Sigmoid colon (tissue), 7 donors: ENCODE results near the gene FRG2B. TPM values are rescaled to one million over a fixed set of nuclear protein-coding genes. Genes with fewer than 3 reads are reported as not detected.
A peak's percentile ranks its signal among the peaks of the same experiment; 100 is the strongest.
"Not testable (repeated sequence)": the region's sequence is repeated elsewhere in the genome, so short reads cannot be mapped to it uniquely, and the experiment has no call there.

ENCODE experiments used
- DNase-seq: peaks from one replicate; pipeline ENCODE4 v3.0.0-alpha.2; 2019
- H3K27ac ChIP-seq, 4 donors: fragments of 200-600 bp; sonication (generic); one replicate each; pipeline ENCODE4 v1.5.1; 2016 to 2019; ENCODE audit warnings: mild to moderate bottlenecking in 1 of 4
- H3K27me3 ChIP-seq, 3 donors: fragments of 200-600 bp; sonication (generic); one replicate each; pipeline ENCODE4 v1.5.1; 2019; ENCODE audit warnings: mild to moderate bottlenecking in 1 of 3
- H3K36me3 ChIP-seq, 4 donors: fragments of 200-600 bp; sonication (generic); one replicate each; pipeline ENCODE4 v1.5.1; 2016 to 2019
- H3K4me1 ChIP-seq, 4 donors: fragments of 200-600 bp; sonication (generic); one replicate each; pipeline ENCODE4 v1.5.1; 2017 to 2019
- H3K4me3 ChIP-seq, 4 donors: fragments of 200-600 bp; sonication (generic); one replicate each; pipeline ENCODE4 v1.5.1; 2017 to 2019; ENCODE audit warnings: mild to moderate bottlenecking in 2 of 4, moderate library complexity in 1 of 4
- H3K9me3 ChIP-seq, 4 donors: fragments of 200-600 bp in 3 of 4; sonication (generic) in 3 of 4; one replicate each; pipeline versions ENCODE4 v1.5.1 to v1.6.1; 2013 to 2019
- CTCF ChIP-seq, 4 experiments: fragments of 450-650 bp in 3 of 4; fragments of 200-600 bp in 1 of 4; IDR thresholded peaks; one replicate each; pipeline ENCODE4 v1.5.1; 2016 to 2019; ENCODE audit warnings: antibody characterized with exemption in 4 of 4, mild to moderate bottlenecking in 3 of 4, moderate library complexity in 2 of 4
- EP300 ChIP-seq, 4 donors: sonication (generic); formaldehyde crosslinking; IDR thresholded peaks; one replicate each; pipeline ENCODE4 v1.6.1; 2017; ENCODE audit warnings: antibody characterized with exemption in 4 of 4
- POLR2A ChIP-seq, 2 donors: fragments of 450-650 bp; IDR thresholded peaks; one replicate each; pipeline ENCODE4 v1.6.1; 2016; ENCODE audit warnings: antibody characterized with exemption in 2 of 2, mild to moderate bottlenecking in 2 of 2, moderate library complexity in 2 of 2
- POLR2AphosphoS5 ChIP-seq, 4 donors: sonication (generic); formaldehyde crosslinking; IDR thresholded peaks; one replicate each; pipeline ENCODE4 v1.6.1; 2017; ENCODE audit warnings: antibody characterized with exemption in 4 of 4
- WGBS, 2 donors: extraction: QIAGEN DNeasy Blood & Tissue Kit; methylation state at CpG; one replicate each; pipeline ENCODE4 v1.1.7; 2013; 5-methylcytosine and 5-hydroxymethylcytosine counted together
- intact Hi-C: fragments of 100-400 bp; cut with DNase I; formaldehyde crosslinking; loops from one replicate; pipeline ENCODE4 v1.15.1; 2023
- polyA plus RNA-seq, 3 donors: library from polyadenylated mRNA; stranded (reverse); fragments of 200-250 nt; gene quantifications; one replicate each; pipeline ENCODE4 v1.2.3, GENCODE V29; 2013
- total RNA-seq, 4 donors: library from RNA; depleted of rRNA; stranded (reverse); fragments of >200 nt; gene quantifications; one replicate each; pipeline ENCODE4 v1.1.0, GENCODE V29; 2016
- donor health status: healthy with polysubstance abuse.
- donor health status: Bipolar disorder and iron deficiency.
- donor health status: healthy.

FRG2B gene
- total and polyA plus RNA-seq, 7 donors, result not detected

- intact Hi-C loops, result no loop called here
- no peak for TF ChIP-seq POLR2A (IDR thresholded peaks at IDR 0.05)
- TF ChIP-seq EP300 (IDR thresholded peaks at IDR 0.05), result no peak
- TF ChIP-seq POLR2AphosphoS5 (IDR thresholded peaks at IDR 0.05), result no peak
- no peak for TF ChIP-seq CTCF (IDR thresholded peaks at IDR 0.05)
- Histone ChIP-seq H3K4me1 (peaks cover 0 to 11% (median 7%) of the 10 kb centered on the region in 4 donors), H3K4me3 (no peak overlapping the region), H3K36me3 (no peaks in the 10 kb centered on the region), H3K9me3 (peaks cover 0 to 4% (median 0%) of the 10 kb centered on the region in 4 donors), H3K27me3 (peaks cover 0 to 9% (median 0%) of the 10 kb centered on the region in 3 donors), H3K27ac (no peak overlapping the region)
- no peak for DNase-seq
- 51 to 64% methylated on average over 4 of the region's 4 CpGs for WGBS, 2 donors
These were observed 15.5 kb downstream of the FRG2B start for GRCh38 chr10:133611079-133611478.

GRCh38 chr10:133608855-133609254 lies 17.7 kb downstream of the FRG2B start:
- Histone ChIP-seq H3K4me3 (no peak overlapping the region), H3K4me1 (peaks cover 0 to 11% (median 7%) of the 10 kb centered on the region in 4 donors), H3K27ac (no peak overlapping the region), H3K27me3 (peaks cover 0 to 27% (median 0%) of the 10 kb centered on the region in 3 donors), H3K36me3 (no peaks in the 10 kb centered on the region), H3K9me3 (peaks cover 0 to 4% (median 0%) of the 10 kb centered on the region in 4 donors)
- TF ChIP-seq CTCF (IDR thresholded peaks at IDR 0.05) (peak in 3 of 4 experiments; percentile 22 to 56 (median 53)), POLR2A (IDR thresholded peaks at IDR 0.05) (no peak), EP300 (IDR thresholded peaks at IDR 0.05) (no peak), POLR2AphosphoS5 (IDR thresholded peaks at IDR 0.05) (no peak)
- 13 to 35% methylated on average over 3 of the region's 3 CpGs for WGBS, 2 donors
- intact Hi-C loops, result no loop called here
- no peak for DNase-seq

GRCh38 chr10:133603434-133603833 lies 23.2 kb downstream of the FRG2B start:
- H3K27ac ChIP-seq, intact Hi-C loops, H3K36me3 ChIP-seq, H3K4me3 ChIP-seq, H3K4me1 ChIP-seq, H3K9me3 ChIP-seq, DNase-seq: not testable (repeated sequence)
- WGBS, 2 donors, result 66 to 81% methylated on average over 2 of the region's 2 CpGs
- peaks cover 0 to 53% (median 0%) of the 10 kb centered on the region in 3 donors for H3K27me3 ChIP-seq

- DNase-seq, result no peak
- Histone ChIP-seq H3K4me3 (no peak overlapping the region), H3K4me1 (no peaks in the 10 kb centered on the region), H3K36me3 (no peaks in the 10 kb centered on the region), H3K9me3 (no peaks in the 10 kb centered on the region), H3K27me3 (peaks cover 0 to 44% (median 0%) of the 10 kb centered on the region in 3 donors), H3K27ac (no peak overlapping the region)
- TF ChIP-seq POLR2AphosphoS5 (IDR thresholded peaks at IDR 0.05), result no peak
- TF ChIP-seq CTCF (IDR thresholded peaks at IDR 0.05), result no peak
- TF ChIP-seq EP300 (IDR thresholded peaks at IDR 0.05), result no peak
- TF ChIP-seq POLR2A (IDR thresholded peaks at IDR 0.05), result no peak
- 47 to 52% methylated on average over 3 of the region's 3 CpGs for WGBS, 2 donors
- intact Hi-C loops, result no loop called here
These were observed 25.9 kb downstream of the FRG2B start for GRCh38 chr10:133600657-133601056.

- DNase-seq, H3K4me3 ChIP-seq, H3K27ac ChIP-seq, intact Hi-C loops, H3K36me3 ChIP-seq, H3K4me1 ChIP-seq, H3K9me3 ChIP-seq: not testable (repeated sequence)
- peaks cover 0 to 37% (median 0%) of the 10 kb centered on the region in 3 donors for H3K27me3 ChIP-seq
- 64 to 84% methylated on average over 8 of the region's 8 CpGs for WGBS, 2 donors
These were observed 26.7 kb downstream of the FRG2B start for GRCh38 chr10:133599869-133600268.

- DNase-seq, result no peak
- Histone ChIP-seq H3K36me3 (no peaks in the 10 kb centered on the region), H3K27ac (no peak overlapping the region), H3K4me3 (no peak overlapping the region), H3K9me3 (no peaks in the 10 kb centered on the region), H3K27me3 (peaks cover 0 to 23% (median 0%) of the 10 kb centered on the region in 3 donors), H3K4me1 (no peaks in the 10 kb centered on the region)
- 73 to 78% methylated on average over 6 of the region's 6 CpGs for WGBS, 2 donors
- TF ChIP-seq EP300 (IDR thresholded peaks at IDR 0.05) (no peak), POLR2AphosphoS5 (IDR thresholded peaks at IDR 0.05) (no peak), POLR2A (IDR thresholded peaks at IDR 0.05) (no peak), CTCF (IDR thresholded peaks at IDR 0.05) (no peak)
- intact Hi-C loops, result no loop called here
These were observed 33.9 kb downstream of the FRG2B start for GRCh38 chr10:133592716-133593115.
